Adrenal gland (tissue), 12 donors: ENCODE data around the gene DNAJC5. TPM values are rescaled to one million over a fixed set of nuclear protein-coding genes. Genes with fewer than 3 reads are reported as not detected.

Experiments used
- DNase-seq, 7 donors: peaks; one replicate each; pipeline ENCODE4 v3.0.0-alpha.2; 2019 to 2020
- H3K27ac ChIP-seq, 5 donors: fragments of 200-600 bp; sonication (generic) in 4 of 5; 1 replicate in 3 of 5; 2 replicates in 2 of 5; pipeline versions ENCODE4 v1.5.1 to v1.8.0; 2016 to 2020; ENCODE audit warnings: mild to moderate bottlenecking in 1 of 5
- H3K27me3 ChIP-seq: fragments of 200-600 bp; 2 replicates; pipeline ENCODE4 v1.8.0; 2021
- H3K36me3 ChIP-seq, 2 donors: fragments of 200-600 bp; replicated peaks in 1 of 2; 1 replicate in 1 of 2; 2 replicates in 1 of 2; pipeline versions ENCODE4 v1.5.1 to v1.8.0; 2018 to 2022
- H3K4me1 ChIP-seq, 2 donors: fragments of 200-600 bp; replicated peaks in 1 of 2; 1 replicate in 1 of 2; 2 replicates in 1 of 2; pipeline versions ENCODE4 v1.5.1 to v1.8.0; 2018 to 2021
- H3K4me3 ChIP-seq, 4 donors: fragments of 200-600 bp; sonication (generic) in 3 of 4; one replicate each; pipeline ENCODE4 v1.5.1; 2016 to 2018
- H3K9me3 ChIP-seq, 3 donors: fragments of 200-600 bp; sonication (generic) in 1 of 3; replicated peaks in 1 of 3; 1 replicate in 2 of 3; 2 replicates in 1 of 3; pipeline versions ENCODE4 v1.5.1 to v1.8.0; 2016 to 2021
- POLR2A ChIP-seq, 2 donors: fragments of 450-650 bp; IDR thresholded peaks; one replicate each; pipeline ENCODE4 v1.6.1; 2017; ENCODE audit warnings: antibody characterized with exemption in 2 of 2, mild to moderate bottlenecking in 2 of 2, moderate library complexity in 1 of 2
- WGBS, 4 donors: extraction: QIAGEN DNeasy Blood & Tissue Kit in 2 of 4; methylation state at CpG; one replicate each; pipeline versions ENCODE4 v1.1.5 to v1.1.7; 2013 to 2017; 5-methylcytosine and 5-hydroxymethylcytosine counted together
- intact Hi-C, 2 donors: fragments of 100-400 bp; cut with DNase I; formaldehyde crosslinking; loops; one replicate each; pipeline versions ENCODE4 v1.14.1 to v1.15.0; 2022 to 2023
- polyA plus RNA-seq, 3 donors: library from polyadenylated mRNA; stranded (reverse); fragments of 200-250 nt in 2 of 3; fragments of 350-450 nt in 1 of 3; fragmentation: Illumina TruSeq in 1 of 3; extraction: RNeasy Lipid Tissue Mini Kit (QIAGEN cat#74804) in 1 of 3; gene quantifications; one replicate each; pipeline ENCODE4 v1.2.3, GENCODE V29; 2013 to 2014
- total RNA-seq, 9 donors: library from RNA; depleted of rRNA in 4 of 9; stranded (reverse); fragments of >200 nt in 4 of 9; fragments of 120-200 nt in 1 of 9; fragmentation: NEBNext Ultra II Directional in 1 of 9; extraction: Animal tissue kit (Norgen Biotek cat#: 25700) in 1 of 9; gene quantifications; one replicate each; pipeline versions ENCODE4 v1.1.0 to v1.2.4, GENCODE V29; 2013 to 2023
- TF ChIP-seq, protein P1 (sequence below), 6 experiments: fragments of 450-650 bp in 4 of 6; fragments of 200-600 bp in 2 of 6; sonication (generic) in 1 of 6; IDR thresholded peaks; 1 replicate in 5 of 6; 2 replicates in 1 of 6; pipeline versions ENCODE4 v1.5.1 to v1.8.0; 2016 to 2021; ENCODE audit warnings: antibody characterized with exemption in 6 of 6, mild to moderate bottlenecking in 2 of 6, moderate library complexity in 1 of 6
- donor health status: healthy with polysubstance abuse.
- donor health status: Bipolar disorder and iron deficiency.
- donor health status: DM: yes; HTN: yes; CAD: no.
- donor health status: DM: no; HTN: no; CAD: no.
- donor health status: DM: no; HTN: no; CAD: no.
- donor health status: DM: yes; HTN: yes; CAD: no.

Gene DNAJC5
- total and polyA plus RNA-seq, 12 donors, result 26.5 to 78.0 (median 61.4) TPM

- 82 to 90% (median 88%) methylated on average over 6 to 35 of the region's 35 CpGs for WGBS, 4 donors
- Histone ChIP-seq H3K4me3 (no peak overlapping the region), H3K9me3 (no peaks in the 10 kb centered on the region), H3K27ac (no peak overlapping the region), H3K36me3 (peaks cover 0 to 56% of the 10 kb centered on the region in 2 donors), H3K4me1 (peaks cover 24 to 25% of the 10 kb centered on the region in 2 donors), H3K27me3 (no peaks in the 10 kb centered on the region)
- TF ChIP-seq, protein P1, sequence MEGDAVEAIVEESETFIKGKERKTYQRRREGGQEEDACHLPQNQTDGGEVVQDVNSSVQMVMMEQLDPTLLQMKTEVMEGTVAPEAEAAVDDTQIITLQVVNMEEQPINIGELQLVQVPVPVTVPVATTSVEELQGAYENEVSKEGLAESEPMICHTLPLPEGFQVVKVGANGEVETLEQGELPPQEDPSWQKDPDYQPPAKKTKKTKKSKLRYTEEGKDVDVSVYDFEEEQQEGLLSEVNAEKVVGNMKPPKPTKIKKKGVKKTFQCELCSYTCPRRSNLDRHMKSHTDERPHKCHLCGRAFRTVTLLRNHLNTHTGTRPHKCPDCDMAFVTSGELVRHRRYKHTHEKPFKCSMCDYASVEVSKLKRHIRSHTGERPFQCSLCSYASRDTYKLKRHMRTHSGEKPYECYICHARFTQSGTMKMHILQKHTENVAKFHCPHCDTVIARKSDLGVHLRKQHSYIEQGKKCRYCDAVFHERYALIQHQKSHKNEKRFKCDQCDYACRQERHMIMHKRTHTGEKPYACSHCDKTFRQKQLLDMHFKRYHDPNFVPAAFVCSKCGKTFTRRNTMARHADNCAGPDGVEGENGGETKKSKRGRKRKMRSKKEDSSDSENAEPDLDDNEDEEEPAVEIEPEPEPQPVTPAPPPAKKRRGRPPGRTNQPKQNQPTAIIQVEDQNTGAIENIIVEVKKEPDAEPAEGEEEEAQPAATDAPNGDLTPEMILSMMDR (IDR thresholded peaks at IDR 0.05), result no peak
- no peak for TF ChIP-seq POLR2A (IDR thresholded peaks at IDR 0.05)
- peak in 1 of 7 donors; percentile 22 for DNase-seq
- intact Hi-C loops, result no loop called here
These were observed 49.4 kb downstream of the DNAJC5 start for GRCh38 chr20:63944078-63944941.

DNA sequence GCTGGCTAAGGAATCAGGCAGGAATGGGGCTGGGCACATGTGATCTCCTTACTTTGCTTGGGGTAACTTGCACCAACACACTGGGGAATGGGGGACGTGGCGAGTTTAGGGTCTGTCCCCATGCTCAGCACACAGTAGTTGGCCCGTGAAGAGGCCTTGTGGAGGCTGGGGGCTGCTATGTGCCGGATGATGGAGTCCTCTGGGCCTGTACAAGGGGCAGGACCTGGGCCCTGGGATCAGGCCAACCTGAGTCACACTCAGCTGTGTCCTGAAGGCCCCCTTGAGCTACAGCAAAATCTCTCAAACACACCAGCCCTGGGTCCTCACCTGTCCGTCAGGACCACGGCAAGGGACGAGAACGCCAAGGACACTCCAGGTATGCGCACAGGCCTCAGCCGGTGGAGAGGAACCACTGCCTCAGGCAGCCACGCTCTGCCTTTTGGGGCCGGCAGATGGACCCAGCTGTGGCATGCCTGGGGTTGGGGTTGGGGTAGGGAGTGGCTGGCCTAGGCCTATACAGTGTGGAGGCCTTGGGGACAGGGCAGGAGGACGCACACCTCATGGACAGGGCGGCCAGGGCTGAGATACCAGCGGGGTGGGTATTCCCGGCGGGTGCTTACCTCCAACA, 50.2 kb downstream of the DNAJC5 start:
- H3K4me3 ChIP-seq, result no peak overlapping the region
- 79 to 86% (median 83%) methylated on average over 11 to 17 of the region's 17 CpGs for WGBS, 4 donors
- no peaks in the 10 kb centered on the region for H3K27me3 ChIP-seq
- H3K4me1 ChIP-seq, result peaks cover 30 to 32% of the 10 kb centered on the region in 2 donors
- peak in 1 of 7 donors; percentile 18 for DNase-seq
- no peak for TF ChIP-seq POLR2A (IDR thresholded peaks at IDR 0.05)
- TF ChIP-seq, protein P1 (IDR thresholded peaks at IDR 0.05), result no peak
- intact Hi-C loops, result no loop called here
- no peak overlapping the region for H3K27ac ChIP-seq
- H3K9me3 ChIP-seq, result no peaks in the 10 kb centered on the region
- peaks cover 0 to 49% of the 10 kb centered on the region in 2 donors for H3K36me3 ChIP-seq

GRCh38 chr20:63945921-63946920, 51.3 kb downstream of the DNAJC5 start:
- H3K9me3 ChIP-seq, result no peaks in the 10 kb centered on the region
- no peaks in the 10 kb centered on the region for H3K27me3 ChIP-seq
- H3K36me3 ChIP-seq, result peaks cover 0 to 38% of the 10 kb centered on the region in 2 donors
- no peak for TF ChIP-seq POLR2A (IDR thresholded peaks at IDR 0.05)
- TF ChIP-seq, protein P1 (IDR thresholded peaks at IDR 0.05), result no peak
- 88 to 92% (median 89%) methylated on average over 11 to 39 of the region's 39 CpGs for WGBS, 4 donors
- H3K4me1 ChIP-seq, result peaks cover 39 to 43% of the 10 kb centered on the region in 2 donors
- peak in 2 of 7 donors; percentile 22 to 30 for DNase-seq
- peak overlapping the region in 3 of 5 donors; percentile 37 to 97 (median 54) for H3K27ac ChIP-seq
- intact Hi-C loops, result no loop called here
- H3K4me3 ChIP-seq, result no peak overlapping the region
